ENCODE results near the gene RBKS. TPM values are rescaled to one million over a fixed set of nuclear protein-coding genes. Genes with fewer than 3 reads are reported as not detected.

RBKS gene
- total RNA-seq, 1 experiment from 2014 or later, result 9.2 TPM

DNA sequence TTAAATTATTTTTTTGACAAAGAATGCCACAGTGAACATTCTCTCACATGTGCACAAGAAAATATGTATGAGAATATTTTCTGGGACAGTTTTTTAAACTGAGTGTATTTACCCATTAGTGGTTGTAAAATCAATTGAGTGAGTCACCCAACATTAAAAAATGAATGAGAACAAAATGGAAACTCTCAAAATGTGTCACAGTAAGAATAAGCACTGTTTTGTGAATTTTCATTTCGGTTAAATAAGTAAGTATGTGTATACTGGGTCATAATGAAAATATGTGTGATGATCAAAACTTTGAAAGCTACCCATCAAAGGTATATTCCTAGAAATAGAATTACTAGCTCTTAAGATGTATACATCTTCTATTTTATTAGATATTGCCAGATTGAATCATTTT is 11.9 kb upstream of the RBKS start:
- DNase-seq (ENCODE audit: unreplicated experiment), result no peak
- TF ChIP-seq, protein P1, sequence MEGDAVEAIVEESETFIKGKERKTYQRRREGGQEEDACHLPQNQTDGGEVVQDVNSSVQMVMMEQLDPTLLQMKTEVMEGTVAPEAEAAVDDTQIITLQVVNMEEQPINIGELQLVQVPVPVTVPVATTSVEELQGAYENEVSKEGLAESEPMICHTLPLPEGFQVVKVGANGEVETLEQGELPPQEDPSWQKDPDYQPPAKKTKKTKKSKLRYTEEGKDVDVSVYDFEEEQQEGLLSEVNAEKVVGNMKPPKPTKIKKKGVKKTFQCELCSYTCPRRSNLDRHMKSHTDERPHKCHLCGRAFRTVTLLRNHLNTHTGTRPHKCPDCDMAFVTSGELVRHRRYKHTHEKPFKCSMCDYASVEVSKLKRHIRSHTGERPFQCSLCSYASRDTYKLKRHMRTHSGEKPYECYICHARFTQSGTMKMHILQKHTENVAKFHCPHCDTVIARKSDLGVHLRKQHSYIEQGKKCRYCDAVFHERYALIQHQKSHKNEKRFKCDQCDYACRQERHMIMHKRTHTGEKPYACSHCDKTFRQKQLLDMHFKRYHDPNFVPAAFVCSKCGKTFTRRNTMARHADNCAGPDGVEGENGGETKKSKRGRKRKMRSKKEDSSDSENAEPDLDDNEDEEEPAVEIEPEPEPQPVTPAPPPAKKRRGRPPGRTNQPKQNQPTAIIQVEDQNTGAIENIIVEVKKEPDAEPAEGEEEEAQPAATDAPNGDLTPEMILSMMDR (IDR thresholded peaks at IDR 0.05; ENCODE audit: unreplicated experiment), result no peak
- ChIA-PET POLR2A (interaction anchor here (1.0 kb wide), 2 partner anchors 15 to 93 kb away, joined by 3 read pairs; no protein-coding TSS in a partner anchor), CTCF (no interaction called here)
- intact Hi-C loops (cut with micrococcal nuclease), result loop anchor here (5.0 kb wide), 1 partner anchor 200 kb away; no protein-coding TSS in a partner anchor
- H3K9me3 Mint-ChIP-seq (ENCODE audit: unreplicated experiment), result no peaks in the 10 kb centered on the region
- no peaks in the 10 kb centered on the region for H3K27me3 Mint-ChIP-seq (ENCODE audit: insufficient read depth, unreplicated experiment)
- peaks cover 35% of the 10 kb centered on the region for H3K4me1 Mint-ChIP-seq (ENCODE audit: insufficient read depth, unreplicated experiment)
- H3K27ac Mint-ChIP-seq (ENCODE audit: low read depth, unreplicated experiment), result no peak overlapping the region
- no TSS peak for BruUV-seq (replicated peaks)
- H3K36me3 Mint-ChIP-seq (ENCODE audit: insufficient read depth, unreplicated experiment), result peaks cover 37% of the 10 kb centered on the region
- no peak overlapping the region for H3K4me3 Mint-ChIP-seq (ENCODE audit: unreplicated experiment)

DNA sequence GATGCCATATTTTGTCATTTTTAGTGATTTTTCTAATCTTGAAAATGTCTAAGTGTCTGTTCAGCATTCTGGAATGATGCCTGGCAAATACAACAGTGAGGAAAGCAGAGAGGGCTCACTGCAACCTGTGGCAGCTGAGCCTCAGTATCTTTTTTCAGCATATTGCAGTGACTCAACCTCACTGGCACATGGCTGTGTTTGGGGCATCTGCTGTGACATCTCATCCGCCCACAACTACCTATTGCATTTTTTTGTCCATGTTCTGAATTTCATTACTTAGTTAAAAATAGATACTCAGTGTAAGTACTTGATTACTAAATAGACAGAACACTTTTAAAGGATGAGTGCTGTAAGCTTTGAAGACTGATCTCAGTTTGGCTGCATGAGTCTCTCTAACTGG is 11.0 kb upstream of the RBKS start:
- TF ChIP-seq, protein P1 (IDR thresholded peaks at IDR 0.05; ENCODE audit: unreplicated experiment), result no peak
- peak; percentile 31 for DNase-seq (ENCODE audit: unreplicated experiment)
- Mint-ChIP-seq H3K27ac (ENCODE audit: low read depth, unreplicated experiment) (peak overlapping the region; percentile 2), H3K27me3 (ENCODE audit: insufficient read depth, unreplicated experiment) (no peaks in the 10 kb centered on the region), H3K4me3 (ENCODE audit: unreplicated experiment) (no peak overlapping the region), H3K36me3 (ENCODE audit: insufficient read depth, unreplicated experiment) (peaks cover 37% of the 10 kb centered on the region), H3K4me1 (ENCODE audit: insufficient read depth, unreplicated experiment) (peaks cover 35% of the 10 kb centered on the region), H3K9me3 (ENCODE audit: unreplicated experiment) (no peaks in the 10 kb centered on the region)
- ChIA-PET POLR2A (interaction anchor here (0.6 to 1.0 kb wide), 4 partner anchors 14 to 495 kb away, joined by 3 to 4 read pairs (median 4); no protein-coding TSS in a partner anchor), CTCF (no interaction called here)
- BruUV-seq (replicated peaks), result no TSS peak
- intact Hi-C loops (cut with micrococcal nuclease), result loop anchor here (5.0 kb wide), 1 partner anchor 199 kb away; no protein-coding TSS in a partner anchor

DNA sequence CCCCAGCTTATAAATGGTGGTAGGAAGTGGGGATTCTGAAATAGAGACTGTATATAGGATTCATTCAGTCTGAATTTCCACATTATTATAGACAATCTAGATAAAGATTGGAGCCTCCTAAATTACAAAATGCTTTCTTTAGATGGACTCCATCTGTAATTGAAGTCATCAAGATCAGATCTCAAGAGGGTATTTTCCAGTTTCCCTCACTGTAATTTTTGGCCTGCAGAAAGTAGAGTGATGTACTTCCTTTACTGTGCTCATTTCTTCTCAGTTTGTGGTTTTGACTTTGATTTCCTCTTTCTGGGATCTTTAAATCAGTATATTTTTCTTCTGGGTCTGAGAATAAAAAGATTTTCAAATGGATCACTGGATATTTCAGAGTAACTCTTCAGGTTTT is 7.5 kb upstream of the RBKS start:
- CTCF ChIA-PET, result no interaction called here
- no peak overlapping the region for H3K27ac Mint-ChIP-seq (ENCODE audit: low read depth, unreplicated experiment)
- H3K36me3 Mint-ChIP-seq (ENCODE audit: insufficient read depth, unreplicated experiment), result peaks cover 50% of the 10 kb centered on the region

DNA sequence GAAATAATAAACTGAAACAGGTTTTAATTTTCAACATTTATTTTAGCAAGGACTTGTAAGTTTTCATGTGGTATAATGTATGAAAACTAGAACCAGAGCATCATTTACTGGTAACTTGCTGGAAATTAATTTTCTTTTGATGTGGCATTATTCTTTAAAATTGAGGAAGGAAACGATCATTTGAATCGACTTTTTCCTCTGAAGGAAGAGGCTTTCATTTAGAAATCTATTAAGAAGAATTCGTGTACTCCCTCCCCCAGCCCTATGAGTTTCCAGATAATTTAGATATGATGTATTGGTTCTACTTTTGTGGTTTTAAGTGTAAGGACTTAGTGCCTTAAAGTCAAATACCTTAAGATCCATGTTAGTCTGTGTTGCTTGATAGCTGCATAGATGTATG is 2.8 kb upstream of the RBKS start:
- no peak overlapping the region for H3K27ac Mint-ChIP-seq (ENCODE audit: low read depth, unreplicated experiment)
- BruUV-seq (replicated peaks), result no TSS peak
- ChIA-PET POLR2A (interaction anchor here (0.6 to 1.7 kb wide), 5 partner anchors 79 to 724 kb away, joined by 3 to 5 read pairs (median 4); partner anchors contain the start of gene FOSL2), CTCF (interaction anchor here (0.6 to 0.8 kb wide), 2 partner anchors 210 to 575 kb away, joined by 3 read pairs; no protein-coding TSS in a partner anchor)
- TF ChIP-seq, protein P1 (IDR thresholded peaks at IDR 0.05; ENCODE audit: unreplicated experiment), result no peak
- H3K4me3 Mint-ChIP-seq (ENCODE audit: unreplicated experiment), result no peak overlapping the region
- H3K36me3 Mint-ChIP-seq (ENCODE audit: insufficient read depth, unreplicated experiment), result peaks cover 41% of the 10 kb centered on the region
- H3K27me3 Mint-ChIP-seq (ENCODE audit: insufficient read depth, unreplicated experiment), result no peaks in the 10 kb centered on the region
- no peak for DNase-seq (ENCODE audit: unreplicated experiment)
- peaks cover 28% of the 10 kb centered on the region for H3K4me1 Mint-ChIP-seq (ENCODE audit: insufficient read depth, unreplicated experiment)
- H3K9me3 Mint-ChIP-seq (ENCODE audit: unreplicated experiment), result no peaks in the 10 kb centered on the region
- intact Hi-C loops (cut with micrococcal nuclease), result loop anchor here (5.0 kb wide), 1 partner anchor 186 kb away; no protein-coding TSS in a partner anchor

More for the DNA sequence above, 7.5 kb upstream of the RBKS start:
- intact Hi-C loops (cut with micrococcal nuclease), result no loop called here
- H3K4me1 Mint-ChIP-seq (ENCODE audit: insufficient read depth, unreplicated experiment), result peaks cover 22% of the 10 kb centered on the region
- POLR2A ChIA-PET, result no interaction called here
- BruUV-seq (replicated peaks), result no TSS peak
- no peaks in the 10 kb centered on the region for H3K9me3 Mint-ChIP-seq (ENCODE audit: unreplicated experiment)
- DNase-seq (ENCODE audit: unreplicated experiment), result no peak
- TF ChIP-seq, protein P1 (IDR thresholded peaks at IDR 0.05; ENCODE audit: unreplicated experiment), result no peak
- H3K27me3 Mint-ChIP-seq (ENCODE audit: insufficient read depth, unreplicated experiment), result no peaks in the 10 kb centered on the region
- no peak overlapping the region for H3K4me3 Mint-ChIP-seq (ENCODE audit: unreplicated experiment)

All from MCF 10A (cell line).